Caco-2 (cell line): Measurements from ENCODE around the gene CAND1. TPM values are rescaled to one million over a fixed set of nuclear protein-coding genes. Genes with fewer than 3 reads are reported as not detected.

Experiments
- BruUV-seq: library from RNA; stranded (reverse); fragments of 400-500 nt; replicated peaks from 2 replicates; lab custom pipeline; 2021; lab: Mats Ljungman, UMichigan
- CTCF ChIA-PET: fragments of 300-600 bp; sonication (Branson Sonifier 250); formaldehyde crosslinking; loops from one replicate; lab custom pipeline; 2022; ENCODE audit warnings: antibody characterized with exemption; lab: Charles Lee
- POLR2A ChIA-PET: fragments of 300-600 bp; sonication (Branson Sonifier 250); formaldehyde crosslinking; loops from one replicate; lab custom pipeline; 2022; ENCODE audit warnings: antibody characterized with exemption; lab: Charles Lee
- DNase-seq, 2 experiments: peaks; one replicate each; pipeline versions ENCODE4 v3.0.0 to v3.0.0-alpha.2; 2020 to 2022
- H3K27me3 ChIP-seq: replicated peaks from 2 replicates; pipeline ENCODE4 v1.6.0; 2011; ENCODE audit warnings: low read length; ENCODE audit not compliant: control insufficient read depth, insufficient read depth
- H3K36me3 ChIP-seq: 2 replicates; pipeline ENCODE4 v1.5.1; 2011; ENCODE audit warnings: low read length; ENCODE audit not compliant: control insufficient read depth, insufficient read depth
- H3K4me1 ChIP-seq: fragments of 250-450 bp; sonication (Bioruptor Pico); 2 replicates; pipeline ENCODE4 v1.5.1; 2020; ENCODE audit warnings: mild to moderate bottlenecking
- H3K4me3 ChIP-seq: 2 replicates; pipeline ENCODE4 v1.5.1; 2011; ENCODE audit warnings: low read depth, mild to moderate bottlenecking, control low read depth, low read length
- H3K9me3 ChIP-seq: fragments of 250-450 bp; sonication (Bioruptor Pico); 2 replicates; pipeline ENCODE4 v1.5.1; 2020; ENCODE audit warnings: mild to moderate bottlenecking, moderate library complexity
- H3K27ac Mint-ChIP-seq: one replicate; pipeline ENCODE4 v1.8.0; 2022; ENCODE audit warnings: mixed read lengths; ENCODE audit not compliant: unreplicated experiment
- H3K27me3 Mint-ChIP-seq: one replicate; pipeline ENCODE4 v1.8.0; 2022; ENCODE audit warnings: mixed read lengths; ENCODE audit not compliant: insufficient read depth, unreplicated experiment
- H3K36me3 Mint-ChIP-seq: one replicate; pipeline ENCODE4 v1.8.0; 2022; ENCODE audit warnings: mild to moderate bottlenecking, mixed read lengths; ENCODE audit not compliant: insufficient read depth, unreplicated experiment
- H3K4me1 Mint-ChIP-seq: one replicate; pipeline ENCODE4 v1.8.0; 2022; ENCODE audit warnings: low read depth, mixed read lengths; ENCODE audit not compliant: unreplicated experiment
- H3K4me3 Mint-ChIP-seq: one replicate; pipeline ENCODE4 v1.8.0; 2022; ENCODE audit warnings: mild to moderate bottlenecking, moderate library complexity, mixed read lengths; ENCODE audit not compliant: unreplicated experiment
- H3K9me3 Mint-ChIP-seq: one replicate; pipeline ENCODE4 v1.8.0; 2022; ENCODE audit warnings: mixed read lengths; ENCODE audit not compliant: unreplicated experiment
- CTCF ChIP-seq, 2 experiments: fragments of 200-600 bp in 1 of 2; IDR thresholded peaks; 1 replicate in 1 of 2; 2 replicates in 1 of 2; pipeline versions ENCODE4 v1.5.1 to v1.8.0; 2011 to 2022; ENCODE audit warnings: antibody characterized with exemption in 1 of 2, control low read depth in 1 of 2, inconsistent platforms in 1 of 2, low read depth in 1 of 2, low read length in 1 of 2, mild to moderate bottlenecking in 1 of 2, moderate library complexity in 1 of 2; ENCODE audit not compliant: insufficient read depth in 1 of 2, severe bottlenecking in 1 of 2, unreplicated experiment in 1 of 2
- intact Hi-C: fragments of 100-400 bp; cut with micrococcal nuclease; formaldehyde crosslinking; loops from one replicate; pipeline ENCODE4 v1.10.0; 2022; ENCODE audit not compliant: unreplicated experiment
- total RNA-seq: library from RNA; stranded (reverse); gene quantifications from 2 replicates; pipeline ENCODE4 v1.2.3, GENCODE V29; 2022

The CAND1 gene
- total RNA-seq, 1 experiment from 2014 or later = 148 TPM

GRCh38 chr12:67362526-67362925, 93.4 kb downstream of the CAND1 start:
- no peak overlapping the region for H3K27ac Mint-ChIP-seq
- intact Hi-C loops = no loop called here
- ChIA-PET CTCF (no interaction called here), POLR2A (no interaction called here)
- Histone ChIP-seq H3K9me3 (no peaks in the 10 kb centered on the region), H3K4me3 (no peak overlapping the region), H3K4me1 (no peaks in the 10 kb centered on the region), H3K27me3 (no peaks in the 10 kb centered on the region), H3K36me3 (no peaks in the 10 kb centered on the region)
- no TSS peak for BruUV-seq
- no peaks in the 10 kb centered on the region for H3K27me3 Mint-ChIP-seq
- H3K4me3 Mint-ChIP-seq = no peak overlapping the region
- no peaks in the 10 kb centered on the region for H3K36me3 Mint-ChIP-seq
- H3K4me1 Mint-ChIP-seq = no peaks in the 10 kb centered on the region
- no peak for TF ChIP-seq CTCF (IDR thresholded peaks at IDR 0.05; ENCODE audit: insufficient read depth in 1 of 2, low read depth in 1 of 2, low read length in 1 of 2, severe bottlenecking in 1 of 2, unreplicated experiment in 1 of 2)
- DNase-seq = no peak
- H3K9me3 Mint-ChIP-seq = peaks cover 7% of the 10 kb centered on the region

- ChIA-PET POLR2A (interaction anchor here (0.6 kb wide), 1 partner anchor 812 kb away, joined by 3 read pairs; no protein-coding TSS in a partner anchor), CTCF (no interaction called here)
- intact Hi-C loops = no loop called here
- Histone ChIP-seq H3K4me3 (no peak overlapping the region), H3K4me1 (no peaks in the 10 kb centered on the region), H3K27me3 (no peaks in the 10 kb centered on the region), H3K9me3 (no peaks in the 10 kb centered on the region), H3K36me3 (no peaks in the 10 kb centered on the region)
- no peaks in the 10 kb centered on the region for H3K36me3 Mint-ChIP-seq
- H3K4me1 Mint-ChIP-seq = no peaks in the 10 kb centered on the region
- no peak for DNase-seq
- no TSS peak for BruUV-seq
- peaks cover 7% of the 10 kb centered on the region for H3K9me3 Mint-ChIP-seq
- no peak overlapping the region for H3K27ac Mint-ChIP-seq
- no peak for TF ChIP-seq CTCF (IDR thresholded peaks at IDR 0.05; ENCODE audit: insufficient read depth in 1 of 2, low read depth in 1 of 2, low read length in 1 of 2, severe bottlenecking in 1 of 2, unreplicated experiment in 1 of 2)
- no peaks in the 10 kb centered on the region for H3K27me3 Mint-ChIP-seq
- H3K4me3 Mint-ChIP-seq = no peak overlapping the region
Measured at GRCh38 chr12:67364228-67364627, 95.1 kb downstream of the CAND1 start.

GRCh38 chr12:67365131-67365530, 96.0 kb downstream of the CAND1 start:
- Histone ChIP-seq H3K4me3 (no peak overlapping the region), H3K4me1 (no peaks in the 10 kb centered on the region), H3K36me3 (no peaks in the 10 kb centered on the region), H3K9me3 (no peaks in the 10 kb centered on the region), H3K27me3 (no peaks in the 10 kb centered on the region)
- TF ChIP-seq CTCF (IDR thresholded peaks at IDR 0.05; ENCODE audit: insufficient read depth in 1 of 2, low read depth in 1 of 2, low read length in 1 of 2, severe bottlenecking in 1 of 2, unreplicated experiment in 1 of 2) = no peak
- intact Hi-C loops = no loop called here
- no peak overlapping the region for H3K4me3 Mint-ChIP-seq
- DNase-seq = no peak
- no peaks in the 10 kb centered on the region for H3K4me1 Mint-ChIP-seq
- ChIA-PET POLR2A (no interaction called here), CTCF (no interaction called here)
- H3K27ac Mint-ChIP-seq = no peak overlapping the region
- no peaks in the 10 kb centered on the region for H3K36me3 Mint-ChIP-seq
- H3K9me3 Mint-ChIP-seq = peaks cover 7% of the 10 kb centered on the region
- H3K27me3 Mint-ChIP-seq = no peaks in the 10 kb centered on the region
- BruUV-seq = no TSS peak
